Activated CD4-positive, alpha-beta T cell treated with anti-CD3 and anti-CD28 coated beads for 24 hours (primary cell): ENCODE results near the gene SMARCC1.

ENCODE experiments used
- DNase-seq, 2 donors: peaks; one replicate each; pipeline ENCODE4 v3.0.0-alpha.2; 2020; ENCODE audit warnings: low read depth in 2 of 2

SMARCC1 gene

GRCh38 chr3:47553407-47553806 is 228.3 kb downstream of the SMARCC1 start:
- no peak for DNase-seq

GRCh38 chr3:47542471-47543173 is 239.1 kb downstream of the SMARCC1 start:
- no peak for DNase-seq

- no peak for DNase-seq
Observed at GRCh38 chr3:47541583-47542108, 240.0 kb downstream of the SMARCC1 start.

GRCh38 chr3:47540281-47540680 is 241.4 kb downstream of the SMARCC1 start:
- DNase-seq: no peak

GRCh38 chr3:47536967-47537366 is 244.7 kb downstream of the SMARCC1 start:
- no peak for DNase-seq

- no peak for DNase-seq
Observed at GRCh38 chr3:47536221-47536891, 245.3 kb downstream of the SMARCC1 start.
